SKM-1 (cell line): Measurements from ENCODE around the gene GLIS1.
"Not testable (repeated sequence)": the region's sequence is repeated elsewhere in the genome, so short reads cannot be mapped to it uniquely, and the experiment has no call there.

Experiments
- DNase-seq: peaks from one replicate; lab custom pipeline; 2025; ENCODE audit not compliant: unreplicated experiment; lab: John Stamatoyannopoulos, UW

The GLIS1 gene

GRCh38 chr1:53563611-53564010, 175.4 kb downstream of the GLIS1 start:
- no peak for DNase-seq

GRCh38 chr1:53562981-53563379, 176.0 kb downstream of the GLIS1 start:
- DNase-seq: no peak

GRCh38 chr1:53562291-53562980, 176.5 kb downstream of the GLIS1 start:
- no peak for DNase-seq

- no peak for DNase-seq
Observed at GRCh38 chr1:53561503-53562105, 177.4 kb downstream of the GLIS1 start.

GRCh38 chr1:53560581-53561502, 178.1 kb downstream of the GLIS1 start:
- no peak for DNase-seq

- no peak for DNase-seq
Observed at GRCh38 chr1:53559854-53560580, 178.9 kb downstream of the GLIS1 start.

GRCh38 chr1:53559391-53559815, 179.6 kb downstream of the GLIS1 start:
- no peak for DNase-seq

GRCh38 chr1:53558739-53559315, 180.1 kb downstream of the GLIS1 start:
- no peak for DNase-seq

GRCh38 chr1:53557830-53558738, 180.9 kb downstream of the GLIS1 start:
- no peak for DNase-seq

GRCh38 chr1:53557369-53557768, 181.6 kb downstream of the GLIS1 start:
- DNase-seq: no peak

- DNase-seq: no peak
Observed at GRCh38 chr1:53556657-53557227, 182.2 kb downstream of the GLIS1 start.

- DNase-seq: not testable (repeated sequence)
Observed at GRCh38 chr1:53555620-53556326, 183.2 kb downstream of the GLIS1 start.

- no peak for DNase-seq
Observed at GRCh38 chr1:53554592-53555305, 184.2 kb downstream of the GLIS1 start.

- no peak for DNase-seq
Observed at GRCh38 chr1:53553734-53554509, 185.0 kb downstream of the GLIS1 start.

- no peak for DNase-seq
Observed at GRCh38 chr1:53552981-53553733, 185.8 kb downstream of the GLIS1 start.

GRCh38 chr1:53552146-53552861, 186.7 kb downstream of the GLIS1 start:
- no peak for DNase-seq
